Stimulated activated CD8-positive, alpha-beta memory T cell treated with anti-CD3 and anti-CD28 coated beads, Interleukin-12 subunit alpha, Interleukin-12 subunit beta, amount 100 ng/mL, for 4 hours (primary cell): ENCODE measurements around the gene ULK2.

Source experiments
- DNase-seq: peaks from one replicate; pipeline ENCODE4 v3.0.0-alpha.2; 2020; ENCODE audit warnings: low read depth

Gene ULK2

DNA sequence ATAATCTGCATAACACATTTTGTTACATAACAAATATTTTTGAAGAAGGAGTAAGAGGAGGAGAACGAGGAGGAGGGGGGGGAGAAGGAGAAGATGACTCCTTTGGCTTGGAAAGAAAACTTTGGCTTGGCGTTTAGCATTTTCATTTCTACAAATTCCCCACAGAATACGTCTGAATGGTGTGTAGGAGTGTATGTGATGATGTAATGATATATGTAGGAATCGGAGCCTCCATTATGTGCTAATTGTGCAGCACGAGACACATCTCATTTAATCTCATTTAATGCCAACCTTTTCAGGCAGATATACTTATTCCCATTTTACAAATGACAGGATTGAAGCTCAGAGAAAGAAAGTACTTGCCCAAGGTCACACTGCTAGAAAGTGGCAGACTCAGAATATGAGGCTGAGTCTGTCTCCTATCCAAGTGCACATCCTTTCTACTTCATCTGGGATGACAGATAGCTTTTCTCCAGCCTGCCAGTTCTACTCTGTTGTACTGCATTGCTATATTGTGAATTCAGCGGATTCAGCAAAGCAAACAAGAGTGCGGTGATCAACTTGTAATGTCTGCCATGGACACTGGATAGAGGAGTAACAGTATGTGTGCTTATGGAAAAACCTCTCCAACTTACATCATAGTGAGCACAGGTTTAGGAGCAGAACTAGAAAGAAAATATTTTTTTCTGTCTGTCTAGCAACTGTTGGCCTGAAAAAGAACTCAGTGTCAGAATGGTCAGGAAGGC, 140.9 kb downstream of the ULK2 start:
- DNase-seq, result no peak

DNA sequence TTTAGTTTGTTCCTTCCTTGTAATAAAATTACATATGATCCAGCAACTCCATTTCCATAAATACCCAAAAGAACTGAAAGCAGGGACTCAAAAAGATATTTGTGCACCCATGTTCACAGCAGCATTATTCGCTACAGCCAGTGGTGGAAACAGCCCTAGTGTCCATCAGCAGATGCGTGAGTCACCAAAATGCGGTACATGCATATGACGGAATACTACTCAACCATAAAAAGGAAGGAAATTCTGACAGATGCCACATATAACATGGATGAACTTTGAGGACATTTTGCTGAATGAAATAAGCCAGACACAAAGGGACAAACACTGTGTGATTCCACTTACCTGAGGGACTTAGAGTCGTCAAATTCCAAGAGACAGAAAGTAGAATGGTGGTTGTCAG, 142.2 kb downstream of the ULK2 start:
- no peak for DNase-seq

DNA sequence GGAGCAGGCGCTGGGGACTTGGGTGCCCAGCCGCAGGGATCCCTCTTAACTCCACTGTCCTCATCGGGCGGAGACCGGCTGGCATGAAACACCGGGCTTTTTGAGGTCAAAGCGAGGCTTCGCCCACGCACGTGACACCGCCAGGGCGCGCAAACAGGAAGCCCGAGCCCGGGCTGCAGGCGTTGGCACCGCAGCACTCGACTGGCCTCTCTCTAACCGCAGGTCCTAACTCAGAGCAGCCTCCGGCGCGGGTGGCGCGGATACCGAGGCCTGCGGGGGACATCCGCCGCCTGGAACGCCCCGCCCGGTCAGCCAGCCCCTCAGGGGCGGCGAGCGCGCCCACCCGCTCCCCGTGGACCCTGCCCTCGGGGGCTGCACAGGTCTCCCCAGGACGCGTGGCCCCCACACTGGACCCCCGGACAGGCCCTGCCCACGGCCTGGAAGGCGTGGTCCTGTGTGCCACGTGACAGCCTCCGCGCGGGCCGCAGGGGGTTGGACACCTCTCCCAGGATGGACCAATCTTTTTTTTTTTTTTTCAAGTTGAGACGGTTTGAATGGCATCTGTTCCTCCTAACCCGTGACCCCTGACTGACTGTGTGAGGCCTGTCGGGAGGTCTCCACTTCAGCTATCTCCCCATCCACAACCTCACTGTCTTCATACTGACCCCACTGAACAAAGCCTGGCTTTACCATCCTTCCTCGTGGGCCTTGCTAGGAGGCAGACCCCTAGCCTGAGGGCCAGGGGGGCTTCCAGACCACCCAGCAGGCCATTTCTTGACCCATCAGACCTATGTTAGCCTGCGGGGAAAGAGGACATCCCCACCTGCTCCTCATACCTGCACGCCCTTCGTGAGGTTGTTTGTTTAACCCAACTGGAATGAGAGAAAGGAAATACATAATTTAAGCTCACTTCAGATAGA, 143.0 kb downstream of the ULK2 start:
- peak; percentile 29 for DNase-seq

DNA sequence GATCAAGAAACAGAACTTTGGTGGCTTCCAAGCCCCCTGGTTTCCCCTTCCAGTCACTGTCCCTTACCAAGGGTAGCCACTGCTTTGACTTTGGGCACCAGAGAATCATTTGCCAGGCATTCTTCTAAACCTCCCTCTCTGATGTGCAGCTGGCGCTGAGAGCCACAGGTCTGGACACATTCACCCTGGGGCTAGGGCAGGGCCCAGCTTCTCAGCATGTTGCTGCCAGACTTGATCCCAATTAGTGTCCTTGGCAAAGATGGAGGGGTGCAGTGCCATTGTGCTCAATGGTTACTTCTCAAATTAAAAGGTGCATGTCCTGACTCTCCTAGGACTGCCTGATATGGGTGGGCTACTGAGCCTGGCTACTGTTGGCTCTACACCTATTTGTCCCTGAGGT, 143.8 kb downstream of the ULK2 start:
- DNase-seq, result no peak
